Skeletal muscle cell (primary cell): Measurements from ENCODE around the gene MMP19.
"Not testable (repeated sequence)": the region's sequence is repeated elsewhere in the genome, so short reads cannot be mapped to it uniquely, and the experiment has no call there.

Experiments used
- DNase-seq: peaks from one replicate; pipeline ENCODE4 v3.0.0-alpha.2; 2010; ENCODE audit warnings: low read depth
- H3K4me3 ChIP-seq: 2 replicates; pipeline ENCODE4 v1.5.1; 2011; ENCODE audit warnings: low read depth, mild to moderate bottlenecking, control low read depth, low read length, moderate library complexity

MMP19 gene

GRCh38 chr12:55842681-55843429 lies at the start of gene MMP19:
Gene MMP19, minus strand, starts transcription at chr12:55842936. Its CDS starts 106 bp downstream, at chr12:55842830.
- DNase-seq, result peak; percentile 56

GRCh38 chr12:55891310-55891709 lies 48.6 kb upstream of the MMP19 start:
- no peak for DNase-seq
- no peak overlapping the region for H3K4me3 ChIP-seq

More at GRCh38 chr12:55842681-55843429, at the start of gene MMP19:
- H3K4me3 ChIP-seq, result peak within 1 kb of the TSS; percentile 55

GRCh38 chr12:55885113-55885512 lies 42.4 kb upstream of the MMP19 start:
- H3K4me3 ChIP-seq, result no peak overlapping the region
- no peak for DNase-seq

GRCh38 chr12:55877824-55878223 lies 35.1 kb upstream of the MMP19 start:
- no peak for DNase-seq
- H3K4me3 ChIP-seq, result no peak overlapping the region

GRCh38 chr12:55875704-55876467 lies 33.1 kb upstream of the MMP19 start:
- no peak overlapping the region for H3K4me3 ChIP-seq
- DNase-seq, result no peak

GRCh38 chr12:55874443-55874842 lies 31.7 kb upstream of the MMP19 start:
- DNase-seq, result no peak
- H3K4me3 ChIP-seq, result no peak overlapping the region

- H3K4me3 ChIP-seq, DNase-seq: not testable (repeated sequence)
These were observed 23.8 kb upstream of the MMP19 start for GRCh38 chr12:55866454-55867004.

- no peak for DNase-seq
These were observed 22.6 kb upstream of the MMP19 start for GRCh38 chr12:55865327-55865726.

GRCh38 chr12:55862931-55863330 lies 20.2 kb upstream of the MMP19 start:
- not testable (repeated sequence) for DNase-seq

More at GRCh38 chr12:55865327-55865726, 22.6 kb upstream of the MMP19 start:
- no peak overlapping the region for H3K4me3 ChIP-seq

GRCh38 chr12:55862286-55862685 lies 19.6 kb upstream of the MMP19 start:
- DNase-seq, result no peak
- H3K4me3 ChIP-seq, result no peak overlapping the region

More at GRCh38 chr12:55862931-55863330, 20.2 kb upstream of the MMP19 start:
- H3K4me3 ChIP-seq, result not testable (repeated sequence)

GRCh38 chr12:55861871-55862270 lies 19.1 kb upstream of the MMP19 start:
- H3K4me3 ChIP-seq, result no peak overlapping the region
- no peak for DNase-seq

GRCh38 chr12:55861396-55861795 lies 18.7 kb upstream of the MMP19 start:
- DNase-seq, result no peak
- no peak overlapping the region for H3K4me3 ChIP-seq

GRCh38 chr12:55852740-55853139 lies 10.0 kb upstream of the MMP19 start:
- DNase-seq, result no peak
- H3K4me3 ChIP-seq, result no peak overlapping the region

- no peak overlapping the region for H3K4me3 ChIP-seq
- peak; percentile 41 for DNase-seq
These were observed 8.2 kb upstream of the MMP19 start for GRCh38 chr12:55850893-55851292.

GRCh38 chr12:55850401-55850800 lies 7.7 kb upstream of the MMP19 start:
- no peak for DNase-seq
- H3K4me3 ChIP-seq, result no peak overlapping the region

- no peak overlapping the region for H3K4me3 ChIP-seq
- no peak for DNase-seq
These were observed 7.0 kb upstream of the MMP19 start for GRCh38 chr12:55849616-55850343.

- DNase-seq, result peak; percentile 100
- H3K4me3 ChIP-seq, result peak overlapping the region; percentile 5
These were observed 5.0 kb upstream of the MMP19 start for GRCh38 chr12:55847603-55848291.

- H3K4me3 ChIP-seq, result no peak overlapping the region
- DNase-seq, result peak; percentile 88
These were observed 4.3 kb upstream of the MMP19 start for GRCh38 chr12:55847033-55847432.
